OCI-LY1 (cell line): ENCODE measurements around the gene PTPA.

Experiments used
- CTCF ChIP-seq: fragments of 200-600 bp; sonication (generic), shearing (Covaris generic); IDR thresholded peaks from 2 replicates; pipeline ENCODE4 v1.5.1; 2017; ENCODE audit warnings: mild to moderate bottlenecking, antibody characterized with exemption, low read length, moderate library complexity, mixed read lengths
- EZH2 ChIP-seq: fragments of 200-600 bp; sonication (generic), shearing (Covaris generic); IDR thresholded peaks from 2 replicates; pipeline ENCODE4 v1.8.0; 2017; ENCODE audit warnings: borderline replicate concordance, mixed run types, mild to moderate bottlenecking, antibody characterized with exemption, low read length, moderate library complexity, mixed read lengths

- TF ChIP-seq CTCF (no peak), EZH2 (no peak)
These were observed 34.7 kb downstream of the PTPA start for GRCh38 chr9:129145841-129146292.
